Esophagus squamous epithelium (tissue), 5 donors: ENCODE results near the gene PFKFB3. TPM values are rescaled to one million over a fixed set of nuclear protein-coding genes. Genes with fewer than 3 reads are reported as not detected.

Source experiments
- DNase-seq: peaks from one replicate; lab custom pipeline; 2025; lab: John Stamatoyannopoulos, UW
- H3K27ac ChIP-seq, 4 donors: fragments of 200-600 bp; sonication (generic); one replicate each; pipeline ENCODE4 v1.5.1; 2016 to 2019; ENCODE audit warnings: mild to moderate bottlenecking in 1 of 4
- H3K27me3 ChIP-seq, 4 donors: fragments of 200-600 bp; sonication (generic); 1 replicate in 3 of 4; 2 replicates in 1 of 4; pipeline versions ENCODE4 v1.5.1 to v1.6.0; 2017 to 2021; ENCODE audit warnings: antibody characterized with exemption in 1 of 4
- H3K36me3 ChIP-seq, 3 donors: fragments of 200-600 bp; sonication (generic); one replicate each; pipeline ENCODE4 v1.5.1; 2016 to 2019
- H3K4me1 ChIP-seq, 3 donors: fragments of 200-600 bp; sonication (generic); one replicate each; pipeline ENCODE4 v1.5.1; 2017 to 2019
- H3K4me3 ChIP-seq, 4 donors: fragments of 200-600 bp; sonication (generic); 1 replicate in 3 of 4; 2 replicates in 1 of 4; pipeline ENCODE4 v1.5.1; 2016 to 2019; ENCODE audit warnings: mild to moderate bottlenecking in 2 of 4, moderate library complexity in 1 of 4
- H3K9me3 ChIP-seq, 3 donors: fragments of 200-600 bp; sonication (generic); one replicate each; pipeline ENCODE4 v1.5.1; 2016 to 2019
- POLR2A ChIP-seq, 4 donors: fragments of 450-650 bp; IDR thresholded peaks; one replicate each; pipeline ENCODE4 v1.6.1; 2017; ENCODE audit warnings: antibody characterized with exemption in 4 of 4, mild to moderate bottlenecking in 4 of 4, moderate library complexity in 3 of 4
- WGBS, 2 donors: methylation state at CpG; one replicate each; pipeline ENCODE4 v1.1.5; 2018; 5-methylcytosine and 5-hydroxymethylcytosine counted together
- intact Hi-C: fragments of 100-400 bp; cut with DNase I; formaldehyde crosslinking; loops from one replicate; pipeline ENCODE4 v1.15.0; 2022
- total RNA-seq, 4 donors: library from RNA; depleted of rRNA; stranded (reverse); fragments of >200 nt; gene quantifications; one replicate each; pipeline ENCODE4 v1.1.0, GENCODE V29; 2016
- TF ChIP-seq, protein P1 (sequence below), 6 experiments: fragments of 450-650 bp in 4 of 6; fragments of 200-600 bp in 2 of 6; sonication (generic) in 2 of 6; IDR thresholded peaks; one replicate each; pipeline ENCODE4 v1.5.1; 2016 to 2019; ENCODE audit warnings: antibody characterized with exemption in 6 of 6, mild to moderate bottlenecking in 4 of 6, moderate library complexity in 4 of 6
- donor health status: DM: yes; HTN: yes; CAD: no.

The PFKFB3 gene
- total RNA-seq, 4 donors from 2014 or later: 17.1 to 37.8 (median 26.2) TPM

GRCh38 chr10:6275022-6275997 lies 72.6 kb downstream of the PFKFB3 start:
- Histone ChIP-seq H3K27ac (peak overlapping the region; percentile 62 to 84 (median 80)), H3K4me1 (peaks cover 4 to 21% (median 10%) of the 10 kb centered on the region in 3 donors), H3K9me3 (no peaks in the 10 kb centered on the region), H3K36me3 (no peaks in the 10 kb centered on the region), H3K4me3 (peak overlapping the region in 3 of 4 donors; percentile 0 to 45 (median 10)), H3K27me3 (no peaks in the 10 kb centered on the region)
- TF ChIP-seq POLR2A (IDR thresholded peaks at IDR 0.05): peak in 1 of 4 donors; percentile 68
- TF ChIP-seq, protein P1, sequence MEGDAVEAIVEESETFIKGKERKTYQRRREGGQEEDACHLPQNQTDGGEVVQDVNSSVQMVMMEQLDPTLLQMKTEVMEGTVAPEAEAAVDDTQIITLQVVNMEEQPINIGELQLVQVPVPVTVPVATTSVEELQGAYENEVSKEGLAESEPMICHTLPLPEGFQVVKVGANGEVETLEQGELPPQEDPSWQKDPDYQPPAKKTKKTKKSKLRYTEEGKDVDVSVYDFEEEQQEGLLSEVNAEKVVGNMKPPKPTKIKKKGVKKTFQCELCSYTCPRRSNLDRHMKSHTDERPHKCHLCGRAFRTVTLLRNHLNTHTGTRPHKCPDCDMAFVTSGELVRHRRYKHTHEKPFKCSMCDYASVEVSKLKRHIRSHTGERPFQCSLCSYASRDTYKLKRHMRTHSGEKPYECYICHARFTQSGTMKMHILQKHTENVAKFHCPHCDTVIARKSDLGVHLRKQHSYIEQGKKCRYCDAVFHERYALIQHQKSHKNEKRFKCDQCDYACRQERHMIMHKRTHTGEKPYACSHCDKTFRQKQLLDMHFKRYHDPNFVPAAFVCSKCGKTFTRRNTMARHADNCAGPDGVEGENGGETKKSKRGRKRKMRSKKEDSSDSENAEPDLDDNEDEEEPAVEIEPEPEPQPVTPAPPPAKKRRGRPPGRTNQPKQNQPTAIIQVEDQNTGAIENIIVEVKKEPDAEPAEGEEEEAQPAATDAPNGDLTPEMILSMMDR (IDR thresholded peaks at IDR 0.05): peak in 2 of 6 experiments; percentile 2 to 4
- WGBS, 2 donors: 35 to 37% methylated on average over 20 to 21 of the region's 29 CpGs
- peak; percentile 82 for DNase-seq
- intact Hi-C loops: no loop called here

DNA sequence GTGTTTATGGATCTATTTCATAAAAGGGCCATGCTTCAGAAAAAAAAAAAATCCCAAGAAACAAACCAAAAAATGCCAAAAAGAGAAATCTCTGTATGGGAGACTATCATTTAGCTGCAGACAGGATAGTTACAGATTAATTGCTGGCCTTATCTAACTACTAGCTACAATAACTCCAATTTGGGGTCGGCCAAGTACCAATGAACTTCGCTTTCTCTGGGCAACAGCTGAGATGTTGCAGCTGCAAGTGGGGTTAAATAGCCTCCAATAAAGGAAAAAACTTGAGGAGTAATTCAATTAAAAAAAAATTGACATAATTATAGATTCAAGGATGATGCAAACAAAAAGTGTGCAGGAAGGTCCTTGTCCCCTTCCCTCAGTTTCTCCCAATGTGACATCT lies 73.6 kb downstream of the PFKFB3 start:
- H3K4me3 ChIP-seq: no peak overlapping the region
- no peak for DNase-seq
- H3K9me3 ChIP-seq: no peaks in the 10 kb centered on the region
- H3K27me3 ChIP-seq: no peaks in the 10 kb centered on the region
- intact Hi-C loops: no loop called here
- no peak overlapping the region for H3K27ac ChIP-seq
- TF ChIP-seq, protein P1 (IDR thresholded peaks at IDR 0.05): no peak
- TF ChIP-seq POLR2A (IDR thresholded peaks at IDR 0.05): no peak
- 91 to 93% methylated on average over 2 of the region's 2 CpGs for WGBS, 2 donors
- peaks cover 4 to 21% (median 10%) of the 10 kb centered on the region in 3 donors for H3K4me1 ChIP-seq
- no peaks in the 10 kb centered on the region for H3K36me3 ChIP-seq

GRCh38 chr10:6278519-6279120 lies 75.9 kb downstream of the PFKFB3 start:
- no peak overlapping the region for H3K27ac ChIP-seq
- no peaks in the 10 kb centered on the region for H3K27me3 ChIP-seq
- H3K4me1 ChIP-seq: peaks cover 4 to 17% (median 10%) of the 10 kb centered on the region in 3 donors
- TF ChIP-seq POLR2A (IDR thresholded peaks at IDR 0.05): no peak
- TF ChIP-seq, protein P1 (IDR thresholded peaks at IDR 0.05): no peak
- intact Hi-C loops: no loop called here
- no peaks in the 10 kb centered on the region for H3K36me3 ChIP-seq
- no peak for DNase-seq
- no peaks in the 10 kb centered on the region for H3K9me3 ChIP-seq
- WGBS, 2 donors: 82 to 84% methylated on average over 9 of the region's 9 CpGs
- H3K4me3 ChIP-seq: no peak overlapping the region

- 73 to 76% methylated on average over 14 to 15 of the region's 15 CpGs for WGBS, 2 donors
- no peak overlapping the region for H3K27ac ChIP-seq
These were observed 77.0 kb downstream of the PFKFB3 start for GRCh38 chr10:6279540-6280267.

More at GRCh38 chr10:6279540-6280267, 77.0 kb downstream of the PFKFB3 start:
- no peaks in the 10 kb centered on the region for H3K9me3 ChIP-seq
- H3K27me3 ChIP-seq: no peaks in the 10 kb centered on the region
- H3K4me3 ChIP-seq: no peak overlapping the region
- no peak for TF ChIP-seq POLR2A (IDR thresholded peaks at IDR 0.05)
- TF ChIP-seq, protein P1 (IDR thresholded peaks at IDR 0.05): no peak
- H3K4me1 ChIP-seq: peaks cover 4 to 14% (median 9%) of the 10 kb centered on the region in 3 donors
- intact Hi-C loops: no loop called here
- no peaks in the 10 kb centered on the region for H3K36me3 ChIP-seq
- no peak for DNase-seq
